ENCODE data around the gene RPN2.
A peak's percentile ranks its signal among the peaks of the same experiment; 100 is the strongest.
"Not testable (repeated sequence)": the region's sequence is repeated elsewhere in the genome, so short reads cannot be mapped to it uniquely, and the experiment has no call there.

The RPN2 gene
- long read RNA-seq, donor 1, transcript RPN2-201 (17 exons, 2,515 nt), result major isoform, 52 of 233 reads
- long read RNA-seq, donor 1, partial matches to known transcripts, result 164 of 233 reads
- long read RNA-seq, donor 1, other reads (novel, unspliced or antisense), result 17 of 233 reads
- long read RNA-seq, donor 2, transcript RPN2-201 (17 exons, 2,515 nt), result major isoform, 28 of 133 reads
- long read RNA-seq, donor 2, partial matches to known transcripts, result 93 of 133 reads
- long read RNA-seq, donor 2, other reads (novel, unspliced or antisense), result 11 of 133 reads
- long read RNA-seq, donor 3, transcript RPN2-201 (17 exons, 2,515 nt), result major isoform, 19 of 84 reads
- long read RNA-seq, donor 3, partial matches to known transcripts, result 59 of 84 reads
- long read RNA-seq, donor 3, other reads (novel, unspliced or antisense), result 6 of 84 reads
- long read RNA-seq, donor 4, transcript RPN2-201 (17 exons, 2,515 nt), result major isoform, 34 of 184 reads
- long read RNA-seq, donor 4, partial matches to known transcripts, result 150 of 184 reads
- long read RNA-seq, donor 4, other reads (novel, unspliced or antisense), result 0 of 184 reads
- long read RNA-seq, donor 5, transcript RPN2-201 (17 exons, 2,515 nt), result major isoform, 45 of 202 reads
- long read RNA-seq, donor 5, partial matches to known transcripts, result 143 of 202 reads
- long read RNA-seq, donor 5, other reads (novel, unspliced or antisense), result 13 of 202 reads
- long read RNA-seq, donor 6, transcript RPN2-201 (17 exons, 2,515 nt), result major isoform, 30 of 199 reads
- long read RNA-seq, donor 6, partial matches to known transcripts, result 163 of 199 reads
- long read RNA-seq, donor 6, other reads (novel, unspliced or antisense), result 6 of 199 reads
- long read RNA-seq, donor 7, transcript RPN2-201 (17 exons, 2,515 nt), result major isoform, 57 of 331 reads
- long read RNA-seq, donor 7, partial matches to known transcripts, result 258 of 331 reads
- long read RNA-seq, donor 7, other reads (novel, unspliced or antisense), result 16 of 331 reads
- long read RNA-seq, donor 8, transcript RPN2-201 (17 exons, 2,515 nt), result major isoform, 43 of 195 reads
- long read RNA-seq, donor 8, partial matches to known transcripts, result 152 of 195 reads
- long read RNA-seq, donor 8, other reads (novel, unspliced or antisense), result 0 of 195 reads

GRCh38 chr20:37178839-37179682 is at the start of gene RPN2, which contains the start of gene MROH8:
Gene RPN2, plus strand, starts transcription at chr20:37179330. Its CDS starts 27 bp downstream, at chr20:37179357.
Gene MROH8, minus strand, starts transcription at chr20:37179548.
- DNase-seq, result peak; percentile 100

- no peak for DNase-seq
These were observed 47.6 kb upstream of the RPN2 start for GRCh38 chr20:37131486-37131885.

GRCh38 chr20:37133952-37134351 is 45.2 kb upstream of the RPN2 start:
- DNase-seq, result no peak

GRCh38 chr20:37137547-37137946 is 41.6 kb upstream of the RPN2 start:
- no peak for DNase-seq

- no peak for DNase-seq
These were observed 36.4 kb upstream of the RPN2 start for GRCh38 chr20:37142708-37143107.

GRCh38 chr20:37144856-37145404 is 34.2 kb upstream of the RPN2 start:
- no peak for DNase-seq

GRCh38 chr20:37147250-37147649 is 31.9 kb upstream of the RPN2 start:
- DNase-seq, result no peak

GRCh38 chr20:37150864-37151263 is 28.3 kb upstream of the RPN2 start:
- not testable (repeated sequence) for DNase-seq

GRCh38 chr20:37151529-37151928 is 27.6 kb upstream of the RPN2 start:
- no peak for DNase-seq

GRCh38 chr20:37152284-37152683 is 26.8 kb upstream of the RPN2 start:
- no peak for DNase-seq

GRCh38 chr20:37154684-37155298 is 24.3 kb upstream of the RPN2 start:
- no peak for DNase-seq

GRCh38 chr20:37155987-37156386 is 23.1 kb upstream of the RPN2 start:
- DNase-seq, result no peak

GRCh38 chr20:37158248-37158647 is 20.9 kb upstream of the RPN2 start:
- no peak for DNase-seq

GRCh38 chr20:37160683-37161082 is 18.4 kb upstream of the RPN2 start:
- no peak for DNase-seq

GRCh38 chr20:37161830-37162549 is 17.1 kb upstream of the RPN2 start:
- DNase-seq, result no peak

GRCh38 chr20:37162646-37163045 is 16.5 kb upstream of the RPN2 start:
- DNase-seq, result no peak

- no peak for DNase-seq
These were observed 15.1 kb upstream of the RPN2 start for GRCh38 chr20:37163832-37164554.

- no peak for DNase-seq
These were observed 14.1 kb upstream of the RPN2 start for GRCh38 chr20:37165031-37165430.

GRCh38 chr20:37166867-37167266 is 12.3 kb upstream of the RPN2 start:
- no peak for DNase-seq

GRCh38 chr20:37172836-37173235 is 6.3 kb upstream of the RPN2 start:
- DNase-seq, result no peak
